Testis (tissue), 3 donors: Measurements from ENCODE around the gene PAQR7. TPM values are rescaled to one million over a fixed set of nuclear protein-coding genes. Genes with fewer than 3 reads are reported as not detected.

Source experiments
- DNase-seq: peaks from one replicate; pipeline ENCODE4 v3.0.0-alpha.2; 2019
- H3K27ac ChIP-seq, 2 donors: fragments of 200-600 bp; sonication (generic); one replicate each; pipeline ENCODE4 v1.5.1; 2019
- H3K27me3 ChIP-seq: fragments of 200-600 bp; sonication (generic); one replicate; pipeline ENCODE4 v1.5.1; 2019
- H3K36me3 ChIP-seq: fragments of 200-600 bp; sonication (generic); one replicate; pipeline ENCODE4 v1.5.1; 2017; ENCODE audit warnings: low read depth; ENCODE audit errors: missing control alignments
- H3K4me1 ChIP-seq: fragments of 200-600 bp; sonication (generic); one replicate; pipeline ENCODE4 v1.5.1; 2019
- H3K4me3 ChIP-seq, 2 donors: fragments of 200-600 bp; sonication (generic); one replicate each; pipeline ENCODE4 v1.5.1; 2017 to 2019
- H3K9me3 ChIP-seq: fragments of 200-600 bp; sonication (generic); one replicate; pipeline ENCODE4 v1.5.1; 2017
- POLR2A ChIP-seq: fragments of 450-650 bp; IDR thresholded peaks from one replicate; pipeline ENCODE4 v1.6.1; 2017; ENCODE audit warnings: antibody characterized with exemption, mild to moderate bottlenecking, moderate library complexity
- WGBS, 2 donors: methylation state at CpG; one replicate each; pipeline ENCODE4 v1.1.5; 2018; 5-methylcytosine and 5-hydroxymethylcytosine counted together
- intact Hi-C: fragments of 100-400 bp; cut with DNase I; formaldehyde crosslinking; loops from one replicate; pipeline ENCODE4 v1.15.1; 2023; ENCODE audit warnings: low total_unique reads
- polyA plus RNA-seq: library from polyadenylated mRNA; stranded (reverse); fragments of 350-450 nt; fragmentation: Illumina TruSeq; extraction: RNeasy Lipid Tissue Mini Kit (QIAGEN cat#74804); gene quantifications from one replicate; pipeline ENCODE4 v1.2.3, GENCODE V29; 2014; ENCODE audit warnings: low read depth, low replicate concordance; ENCODE audit not compliant: insufficient read depth
- total RNA-seq, 2 donors: library from RNA; depleted of rRNA; stranded (reverse); fragments of >200 nt; gene quantifications; one replicate each; pipeline ENCODE4 v1.2.3, GENCODE V29; 2016
- TF ChIP-seq, protein P1 (sequence below), 3 experiments: fragments of 450-650 bp in 2 of 3; fragments of 200-600 bp in 1 of 3; sonication (generic) in 1 of 3; IDR thresholded peaks; one replicate each; pipeline ENCODE4 v1.5.1; 2016 to 2019; ENCODE audit warnings: antibody characterized with exemption in 3 of 3, mild to moderate bottlenecking in 2 of 3, moderate library complexity in 1 of 3

Gene PAQR7
- total and polyA plus RNA-seq, 3 donors from 2014 or later = 89.3 to 94.8 (median 92.4) TPM

GRCh38 chr1:25870614-25871013 is 4.9 kb downstream of the PAQR7 start:
- Histone ChIP-seq H3K36me3 (no peaks in the 10 kb centered on the region), H3K4me3 (no peak overlapping the region), H3K4me1 (peaks cover 33% of the 10 kb centered on the region), H3K27me3 (no peaks in the 10 kb centered on the region), H3K27ac (peak overlapping the region in 1 of 2 donors; percentile 35), H3K9me3 (no peaks in the 10 kb centered on the region)
- TF ChIP-seq, protein P1, sequence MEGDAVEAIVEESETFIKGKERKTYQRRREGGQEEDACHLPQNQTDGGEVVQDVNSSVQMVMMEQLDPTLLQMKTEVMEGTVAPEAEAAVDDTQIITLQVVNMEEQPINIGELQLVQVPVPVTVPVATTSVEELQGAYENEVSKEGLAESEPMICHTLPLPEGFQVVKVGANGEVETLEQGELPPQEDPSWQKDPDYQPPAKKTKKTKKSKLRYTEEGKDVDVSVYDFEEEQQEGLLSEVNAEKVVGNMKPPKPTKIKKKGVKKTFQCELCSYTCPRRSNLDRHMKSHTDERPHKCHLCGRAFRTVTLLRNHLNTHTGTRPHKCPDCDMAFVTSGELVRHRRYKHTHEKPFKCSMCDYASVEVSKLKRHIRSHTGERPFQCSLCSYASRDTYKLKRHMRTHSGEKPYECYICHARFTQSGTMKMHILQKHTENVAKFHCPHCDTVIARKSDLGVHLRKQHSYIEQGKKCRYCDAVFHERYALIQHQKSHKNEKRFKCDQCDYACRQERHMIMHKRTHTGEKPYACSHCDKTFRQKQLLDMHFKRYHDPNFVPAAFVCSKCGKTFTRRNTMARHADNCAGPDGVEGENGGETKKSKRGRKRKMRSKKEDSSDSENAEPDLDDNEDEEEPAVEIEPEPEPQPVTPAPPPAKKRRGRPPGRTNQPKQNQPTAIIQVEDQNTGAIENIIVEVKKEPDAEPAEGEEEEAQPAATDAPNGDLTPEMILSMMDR (IDR thresholded peaks at IDR 0.05) = no peak
- no peak for TF ChIP-seq POLR2A
- no peak for DNase-seq
- intact Hi-C loops = no loop called here
- 67 to 68% methylated on average over 1 of the region's 1 CpG for WGBS, 2 donors

DNA sequence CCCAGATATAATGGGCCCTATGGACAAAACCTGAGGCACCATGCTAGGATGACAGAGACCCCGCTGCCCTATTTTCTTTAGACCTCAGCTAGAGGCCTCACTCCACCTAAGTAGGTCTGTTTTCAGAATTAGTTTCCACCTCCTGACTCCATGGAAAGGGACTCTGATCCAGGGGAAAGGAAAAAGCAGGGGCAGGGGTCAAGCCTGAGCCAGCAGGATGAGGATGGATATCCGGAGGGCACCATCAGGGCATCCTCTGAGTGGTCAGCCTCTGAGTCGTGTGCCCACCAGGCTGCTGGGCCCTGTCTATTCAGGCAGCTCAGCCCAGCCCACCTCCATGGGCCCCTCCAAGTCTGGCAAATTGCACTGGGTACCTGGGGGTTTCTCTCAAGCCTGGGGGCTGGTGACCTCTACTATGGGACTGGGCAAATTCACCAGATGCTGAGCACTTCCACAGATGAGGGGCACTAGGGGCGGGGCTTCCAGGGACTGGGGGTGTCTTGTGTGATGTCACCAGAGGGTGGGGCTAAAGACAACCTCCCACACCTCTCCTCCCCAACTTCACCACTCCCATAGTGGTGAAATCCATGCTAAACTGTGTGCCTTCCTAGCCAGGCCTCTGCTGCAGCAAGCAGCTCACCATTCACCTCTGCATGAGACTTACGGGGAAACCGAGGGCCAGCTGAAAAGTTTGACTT is 5.5 kb downstream of the PAQR7 start:
- intact Hi-C loops = no loop called here
- H3K9me3 ChIP-seq = no peaks in the 10 kb centered on the region
- H3K27me3 ChIP-seq = no peaks in the 10 kb centered on the region
- peak overlapping the region in 1 of 2 donors; percentile 35 for H3K27ac ChIP-seq
- no peak overlapping the region for H3K4me3 ChIP-seq
- no peaks in the 10 kb centered on the region for H3K36me3 ChIP-seq
- DNase-seq = no peak
- H3K4me1 ChIP-seq = peaks cover 33% of the 10 kb centered on the region
- TF ChIP-seq, protein P1 (IDR thresholded peaks at IDR 0.05) = no peak
- TF ChIP-seq POLR2A = no peak
- WGBS, 2 donors = 64 to 76% methylated on average over 3 to 6 of the region's 6 CpGs

GRCh38 chr1:25867210-25867991 is 8.1 kb downstream of the PAQR7 start:
- no peak overlapping the region for H3K27ac ChIP-seq
- H3K27me3 ChIP-seq = no peaks in the 10 kb centered on the region
- H3K4me1 ChIP-seq = peaks cover 17% of the 10 kb centered on the region
- no peaks in the 10 kb centered on the region for H3K36me3 ChIP-seq
- intact Hi-C loops = no loop called here
- WGBS, 2 donors = 78 to 82% methylated on average over 9 of the region's 9 CpGs
- no peak overlapping the region for H3K4me3 ChIP-seq
- no peak for DNase-seq
- H3K9me3 ChIP-seq = no peaks in the 10 kb centered on the region
- TF ChIP-seq POLR2A = no peak
- TF ChIP-seq, protein P1 (IDR thresholded peaks at IDR 0.05) = no peak

GRCh38 chr1:25866288-25866687 is 9.2 kb downstream of the PAQR7 start:
- Histone ChIP-seq H3K4me3 (no peak overlapping the region), H3K27me3 (no peaks in the 10 kb centered on the region), H3K36me3 (no peaks in the 10 kb centered on the region), H3K4me1 (peaks cover 5% of the 10 kb centered on the region), H3K27ac (no peak overlapping the region), H3K9me3 (no peaks in the 10 kb centered on the region)
- TF ChIP-seq, protein P1 (IDR thresholded peaks at IDR 0.05) = no peak
- TF ChIP-seq POLR2A = no peak
- intact Hi-C loops = no loop called here
- DNase-seq = no peak
- WGBS, 2 donors = 69 to 74% methylated on average over 1 of the region's 1 CpG
